ENCODE data around the gene DNAJB14. TPM values are rescaled to one million over a fixed set of nuclear protein-coding genes. Genes with fewer than 3 reads are reported as not detected.
A peak's percentile ranks its signal among the peaks of the same experiment; 100 is the strongest.
"Not testable (repeated sequence)": the region's sequence is repeated elsewhere in the genome, so short reads cannot be mapped to it uniquely, and the experiment has no call there.

DNAJB14 gene
- total RNA-seq, 2 experiments from 2014 or later: 66.3 to 67.4 TPM

DNA sequence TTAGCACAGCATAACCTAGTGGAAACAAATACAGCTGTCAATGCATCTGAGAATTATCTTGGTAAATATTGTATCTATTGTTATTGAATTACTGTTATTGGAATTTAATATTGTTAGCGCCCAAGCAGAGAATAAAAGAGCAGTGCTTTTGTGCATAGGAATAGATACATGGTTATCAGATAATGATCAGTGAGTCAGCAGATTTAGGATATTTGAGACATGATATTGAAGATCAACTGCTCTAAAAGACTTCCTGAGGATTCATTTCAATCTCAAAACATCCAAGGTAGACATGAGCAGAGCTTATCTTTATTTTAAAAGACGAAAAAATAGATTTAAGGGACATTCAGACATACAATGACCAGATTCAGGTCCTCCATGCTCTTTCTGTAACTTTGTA lies 14.2 kb upstream of the DNAJB14 start:
- ATAC-seq (ENCODE audit: poor library complexity) (no peak), DNase-seq (no peak)
- Mint-ChIP-seq H3K4me3 (no peak overlapping the region), H3K27me3 (no peaks in the 10 kb centered on the region), H3K9me3 (no peaks in the 10 kb centered on the region), H3K36me3 (ENCODE audit: low read depth) (no peaks in the 10 kb centered on the region), H3K4me1 (ENCODE audit: low read depth) (peaks cover 18% of the 10 kb centered on the region), H3K27ac (no peak overlapping the region)
- CTCF ChIA-PET: no interaction called here
- Histone ChIP-seq H3K4me3 (ENCODE audit: low read length) (no peak overlapping the region), H3K9me3 (ENCODE audit: control insufficient read depth in 1 of 2, insufficient read depth in 1 of 2, low read length in 2 of 2) (no peaks in the 10 kb centered on the region), H3K27ac (ENCODE audit: low read depth in 1 of 2, low read length in 2 of 2) (no peak overlapping the region), H3K27me3 (ENCODE audit: control insufficient read depth in 1 of 2, insufficient read depth in 2 of 2, low read length in 2 of 2) (no peaks in the 10 kb centered on the region), H3K4me1 (ENCODE audit: insufficient read depth, low read length) (no peaks in the 10 kb centered on the region), H3K36me3 (ENCODE audit: insufficient read depth, low read length) (no peaks in the 10 kb centered on the region)
- TF ChIP-seq, protein P1, sequence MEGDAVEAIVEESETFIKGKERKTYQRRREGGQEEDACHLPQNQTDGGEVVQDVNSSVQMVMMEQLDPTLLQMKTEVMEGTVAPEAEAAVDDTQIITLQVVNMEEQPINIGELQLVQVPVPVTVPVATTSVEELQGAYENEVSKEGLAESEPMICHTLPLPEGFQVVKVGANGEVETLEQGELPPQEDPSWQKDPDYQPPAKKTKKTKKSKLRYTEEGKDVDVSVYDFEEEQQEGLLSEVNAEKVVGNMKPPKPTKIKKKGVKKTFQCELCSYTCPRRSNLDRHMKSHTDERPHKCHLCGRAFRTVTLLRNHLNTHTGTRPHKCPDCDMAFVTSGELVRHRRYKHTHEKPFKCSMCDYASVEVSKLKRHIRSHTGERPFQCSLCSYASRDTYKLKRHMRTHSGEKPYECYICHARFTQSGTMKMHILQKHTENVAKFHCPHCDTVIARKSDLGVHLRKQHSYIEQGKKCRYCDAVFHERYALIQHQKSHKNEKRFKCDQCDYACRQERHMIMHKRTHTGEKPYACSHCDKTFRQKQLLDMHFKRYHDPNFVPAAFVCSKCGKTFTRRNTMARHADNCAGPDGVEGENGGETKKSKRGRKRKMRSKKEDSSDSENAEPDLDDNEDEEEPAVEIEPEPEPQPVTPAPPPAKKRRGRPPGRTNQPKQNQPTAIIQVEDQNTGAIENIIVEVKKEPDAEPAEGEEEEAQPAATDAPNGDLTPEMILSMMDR (IDR thresholded peaks at IDR 0.05): no peak
- intact Hi-C loops (cut with DNase I, micrococcal nuclease): no loop called here
- POLR2A ChIA-PET: interaction anchor here (0.5 to 1.6 kb wide), 2 partner anchors 10 to 94 kb away, joined by 3 read pairs; no protein-coding TSS in a partner anchor

DNA sequence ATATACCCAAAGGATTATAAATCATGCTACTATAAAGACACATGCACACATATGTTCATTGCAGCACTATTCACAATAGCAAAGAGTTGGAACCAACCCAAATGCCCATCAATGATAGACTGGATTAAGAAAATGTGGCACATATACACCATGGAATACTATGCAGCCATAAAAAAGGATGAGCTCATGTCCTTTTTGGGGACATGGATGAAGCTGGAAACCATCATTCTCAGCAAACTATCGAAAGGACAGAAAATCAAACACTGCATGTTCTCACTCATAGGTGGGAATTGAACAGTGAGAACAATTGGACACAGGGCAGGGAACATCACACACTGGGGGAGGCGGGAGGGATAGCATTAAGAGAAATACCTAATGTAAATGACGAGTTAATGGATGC lies 11.8 kb upstream of the DNAJB14 start:
- H3K27ac ChIP-seq (ENCODE audit: low read depth in 1 of 2, low read length in 2 of 2); POLR2A ChIA-PET; H3K27me3 Mint-ChIP-seq; H3K4me3 ChIP-seq (ENCODE audit: low read length); H3K27me3 ChIP-seq (ENCODE audit: control insufficient read depth in 1 of 2, insufficient read depth in 2 of 2, low read length in 2 of 2); ATAC-seq (ENCODE audit: poor library complexity); H3K36me3 Mint-ChIP-seq (ENCODE audit: low read depth); H3K4me1 Mint-ChIP-seq (ENCODE audit: low read depth); H3K36me3 ChIP-seq (ENCODE audit: insufficient read depth, low read length); H3K27ac Mint-ChIP-seq; H3K9me3 Mint-ChIP-seq; DNase-seq; CTCF ChIA-PET; H3K9me3 ChIP-seq (ENCODE audit: control insufficient read depth in 1 of 2, insufficient read depth in 1 of 2, low read length in 2 of 2); H3K4me1 ChIP-seq (ENCODE audit: insufficient read depth, low read length); H3K4me3 Mint-ChIP-seq: not testable (repeated sequence)
- intact Hi-C loops (cut with DNase I, micrococcal nuclease): loop anchor here in 1 of 2 experiments (10.0 kb wide), 2 partner anchors 137 to 1813 kb away; partner anchors contain the start of gene STPG2

- intact Hi-C loops (cut with DNase I, micrococcal nuclease): loop anchor here in 1 of 2 experiments (5.0 to 10.0 kb wide), 4 partner anchors 144 to 1806 kb away; partner anchors contain the start of genes ADH5, RAP1GDS1 and STPG2
- ATAC-seq (ENCODE audit: poor library complexity) (no peak), DNase-seq (no peak)
- H3K9me3 Mint-ChIP-seq: no peaks in the 10 kb centered on the region
- Histone ChIP-seq H3K4me3 (ENCODE audit: low read length) (peak overlapping the region; percentile 93), H3K9me3 (ENCODE audit: control insufficient read depth in 1 of 2, insufficient read depth in 1 of 2, low read length in 2 of 2) (no peaks in the 10 kb centered on the region), H3K36me3 (ENCODE audit: insufficient read depth, low read length) (peaks cover 12% of the 10 kb centered on the region), H3K27me3 (ENCODE audit: control insufficient read depth in 1 of 2, insufficient read depth in 2 of 2, low read length in 2 of 2) (no peaks in the 10 kb centered on the region), H3K4me1 (ENCODE audit: insufficient read depth, low read length) (peaks cover 25% of the 10 kb centered on the region), H3K27ac (ENCODE audit: low read depth in 1 of 2, low read length in 2 of 2) (peak overlapping the region; percentile 83 to 84)
- no peak overlapping the region for H3K4me3 Mint-ChIP-seq
- TF ChIP-seq, protein P1 (IDR thresholded peaks at IDR 0.05): no peak
- peaks cover 17% of the 10 kb centered on the region for H3K4me1 Mint-ChIP-seq (ENCODE audit: low read depth)
- H3K27me3 Mint-ChIP-seq: no peaks in the 10 kb centered on the region
- no peak overlapping the region for H3K27ac Mint-ChIP-seq
- ChIA-PET POLR2A (interaction anchor here (1.0 to 2.6 kb wide), 14 partner anchors 9 to 955 kb away, joined by 3 to 19 read pairs (median 6); partner anchors contain the start of genes DAPP1, LAMTOR3, METAP1 and TRMT10A), CTCF (interaction anchor here (0.9 to 2.6 kb wide), 5 partner anchors 56 to 956 kb away, joined by 3 to 11 read pairs (median 3); partner anchors contain the start of genes LAMTOR3, METAP1 and TRMT10A)
- peaks cover 18% of the 10 kb centered on the region for H3K36me3 Mint-ChIP-seq (ENCODE audit: low read depth)
Observed at GRCh38 chr4:99950913-99951254, 4.5 kb upstream of the DNAJB14 start.

Data from CD4-positive, alpha-beta T cell (primary cell).